GM21576 (cell line): ENCODE data around the gene DEPDC5.

ENCODE experiments used
- ATAC-seq: cut with Tn5 transposase; IDR thresholded peaks from one replicate; pipeline ENCODE4 v1.9.1; 2021; ENCODE audit warnings: mild to moderate bottlenecking, moderate library complexity; ENCODE audit not compliant: unreplicated experiment

Gene DEPDC5

DNA sequence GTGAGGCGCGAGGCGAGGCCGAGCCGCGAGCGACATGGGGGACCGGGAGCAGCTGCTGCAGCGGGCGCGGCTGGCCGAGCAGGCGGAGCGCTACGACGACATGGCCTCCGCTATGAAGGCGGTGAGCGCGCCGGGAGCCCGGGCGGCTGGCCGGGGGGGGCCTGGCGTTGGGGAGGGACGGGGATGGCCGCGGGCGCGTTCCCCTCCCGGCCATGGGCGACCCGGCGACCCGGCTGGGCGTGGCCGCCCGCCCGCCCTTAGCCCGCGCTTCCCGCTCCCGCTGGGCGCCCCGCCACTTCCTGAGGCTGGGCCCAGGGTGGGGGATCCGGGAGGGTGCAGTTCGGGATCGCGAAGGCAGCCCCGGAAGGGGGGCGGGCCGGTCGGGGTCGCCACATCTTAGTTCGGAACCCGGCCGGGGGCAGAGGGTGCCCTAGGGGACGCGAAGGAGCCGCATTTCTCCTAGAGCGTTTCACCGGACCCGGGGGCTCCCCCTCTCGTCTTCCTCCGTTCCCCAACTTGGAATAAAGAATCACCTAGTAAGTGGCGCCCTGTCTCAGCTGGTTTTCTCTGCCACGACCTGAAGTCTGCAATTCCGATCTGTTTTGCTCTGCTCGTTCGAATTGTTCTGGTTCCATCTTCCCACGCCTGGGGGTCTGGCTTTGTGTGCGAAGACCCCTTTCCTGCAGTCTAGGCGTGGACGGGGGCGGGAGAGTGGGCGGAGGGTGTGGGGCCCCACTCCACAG is 191.1 kb downstream of the DEPDC5 start:
- peak; percentile 14 for ATAC-seq

DNA sequence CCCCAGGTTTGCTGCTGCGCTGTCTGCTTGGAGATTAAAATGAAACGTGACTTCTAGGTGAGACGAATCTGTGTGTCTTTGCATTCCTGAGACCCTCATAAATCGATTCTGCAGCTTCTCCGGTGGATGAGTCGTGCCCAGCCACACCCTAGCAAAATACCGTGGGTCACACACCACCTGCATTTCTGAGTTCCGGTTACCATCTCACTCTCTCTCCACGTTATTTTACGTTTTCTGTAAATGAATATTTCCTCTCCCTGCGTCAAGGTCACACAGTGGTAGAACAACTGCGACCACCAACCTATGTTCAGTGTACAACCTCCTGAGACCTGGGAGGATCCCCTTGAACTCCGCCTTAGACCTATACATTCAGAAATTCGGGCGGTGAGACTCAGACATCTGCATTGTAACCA is 191.6 kb downstream of the DEPDC5 start:
- no peak for ATAC-seq

DNA sequence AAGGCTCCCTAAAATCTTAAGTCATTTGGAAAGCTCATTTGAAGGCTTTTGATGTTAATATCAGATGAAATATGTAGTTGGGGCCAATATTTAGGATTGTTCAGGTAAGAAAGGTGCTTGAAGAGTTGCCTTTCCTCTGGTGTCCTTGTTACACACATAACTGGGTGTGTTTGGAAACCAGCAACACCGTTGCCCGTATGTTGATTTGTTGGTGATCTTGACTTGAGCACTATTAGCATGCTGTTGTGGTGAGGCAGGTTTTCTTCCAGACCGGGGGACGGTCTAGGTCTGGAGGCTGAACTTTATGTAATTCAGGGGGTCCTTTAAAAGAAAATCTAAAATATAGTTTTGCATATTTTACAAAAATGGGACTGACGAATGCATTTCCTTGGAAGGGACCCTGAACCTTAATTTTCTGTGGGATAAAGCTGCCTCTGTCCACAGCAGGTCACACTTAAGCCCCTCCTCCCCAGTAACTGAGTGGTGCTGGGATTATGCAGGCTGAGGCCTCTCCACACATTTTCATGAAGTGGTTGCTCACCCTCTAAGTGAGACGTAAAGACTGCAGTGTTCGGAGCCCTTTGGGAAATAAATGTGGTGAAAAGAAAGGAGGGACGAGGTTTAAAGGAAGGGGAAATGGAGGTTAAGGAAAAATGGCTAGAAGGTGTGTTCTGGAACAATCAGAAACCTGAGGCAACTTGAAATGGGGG is 192.3 kb downstream of the DEPDC5 start:
- ATAC-seq, result no peak

DNA sequence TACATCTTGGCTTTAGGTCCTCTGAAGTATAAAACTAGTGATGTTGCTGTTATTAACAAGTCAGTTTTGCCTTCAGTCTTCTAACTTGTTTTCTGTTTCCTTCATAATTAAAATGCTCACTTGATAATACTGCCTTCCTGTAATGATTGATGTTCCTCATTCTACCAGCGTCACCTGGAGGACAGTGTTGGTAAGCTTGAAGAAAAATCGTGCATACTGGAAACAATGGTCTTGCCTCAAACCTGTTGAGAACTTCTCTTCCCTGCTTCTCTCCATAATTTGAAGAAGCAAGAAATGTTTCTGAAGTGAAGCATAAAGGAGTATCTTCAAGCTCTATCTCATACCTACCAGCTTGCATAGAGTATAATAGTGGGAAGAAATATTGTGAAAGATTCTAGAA is 193.5 kb downstream of the DEPDC5 start:
- no peak for ATAC-seq

DNA sequence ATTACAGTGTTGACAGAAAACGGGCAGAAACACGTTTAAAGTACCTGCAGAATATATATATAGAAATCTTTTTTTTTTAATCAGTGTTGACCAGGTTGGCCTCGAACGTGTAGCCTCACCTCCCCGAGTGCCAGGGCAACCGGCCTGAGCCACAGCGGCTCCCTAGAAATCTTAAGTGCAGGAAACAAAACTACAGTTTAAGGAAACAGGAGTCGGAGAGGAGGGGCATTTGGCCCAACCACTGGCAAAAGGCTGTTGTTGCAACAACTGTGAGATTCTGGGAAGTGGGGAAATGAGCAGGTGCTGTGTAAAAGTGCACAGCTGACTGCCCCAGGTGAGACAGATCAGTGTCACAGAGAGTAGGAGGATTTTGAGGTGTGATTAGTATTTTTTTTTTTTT is 194.2 kb downstream of the DEPDC5 start:
- no peak for ATAC-seq

DNA sequence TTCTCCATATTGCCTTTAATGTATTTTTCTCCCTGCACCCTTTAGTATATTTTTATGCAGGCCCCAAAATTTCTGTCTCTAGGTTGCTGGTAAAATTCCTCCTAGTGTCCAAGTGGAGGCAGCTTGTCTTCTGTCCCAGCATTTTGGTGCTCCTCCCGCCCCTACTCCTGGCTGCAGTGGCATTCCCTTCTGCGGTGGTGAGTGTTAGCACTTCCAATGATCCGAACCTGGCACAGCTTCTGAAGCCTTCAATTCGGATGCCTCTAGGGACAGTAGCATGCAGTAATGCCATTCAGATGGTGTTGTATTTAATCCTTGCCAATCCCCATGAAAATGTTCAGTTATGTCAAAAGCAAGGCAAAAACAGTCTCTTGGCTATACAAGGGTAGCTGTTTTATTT is 196.4 kb downstream of the DEPDC5 start:
- no peak for ATAC-seq

DNA sequence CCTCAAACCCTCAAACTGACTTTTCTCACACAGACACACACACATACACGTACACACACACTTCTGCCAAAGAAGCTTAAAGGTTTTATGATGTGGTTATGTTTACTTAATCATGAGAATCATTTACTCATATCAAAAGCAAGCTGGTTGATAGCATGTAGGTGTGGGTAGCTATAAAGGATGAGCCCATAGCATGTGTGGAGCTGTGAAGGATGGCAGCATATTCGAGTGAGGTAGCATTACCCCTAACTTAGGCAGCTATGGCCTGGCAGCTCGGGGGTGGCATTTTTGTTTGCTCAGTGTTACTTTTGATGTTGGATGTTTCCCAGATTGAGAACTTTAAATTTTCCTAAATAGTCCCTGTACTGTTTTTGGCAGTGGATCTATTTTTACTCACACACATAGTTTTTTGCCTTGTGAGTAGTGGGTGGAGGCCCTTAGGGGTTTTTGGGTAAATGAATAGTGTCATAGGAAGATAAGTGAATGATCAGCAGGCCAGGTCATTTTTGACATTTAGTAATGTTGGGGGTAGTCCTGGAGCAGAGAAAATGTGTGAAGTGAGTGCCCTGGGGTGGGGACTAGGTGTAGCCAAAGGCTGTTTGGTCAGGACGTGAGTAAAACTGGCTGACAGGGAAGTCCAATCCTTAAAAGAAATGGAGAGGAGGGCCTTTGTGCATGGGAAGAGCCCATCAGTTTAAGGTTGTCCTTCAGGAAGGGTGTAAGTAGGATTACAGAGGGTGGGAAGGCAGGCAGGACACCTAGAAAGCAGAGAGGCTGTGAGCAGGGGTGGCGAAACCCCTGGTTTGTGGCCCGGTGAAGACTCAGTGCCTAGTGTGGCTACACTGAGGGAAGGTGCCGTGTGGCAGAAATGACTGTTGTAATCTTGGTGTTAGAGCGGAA is 197.6 kb downstream of the DEPDC5 start:
- no peak for ATAC-seq

DNA sequence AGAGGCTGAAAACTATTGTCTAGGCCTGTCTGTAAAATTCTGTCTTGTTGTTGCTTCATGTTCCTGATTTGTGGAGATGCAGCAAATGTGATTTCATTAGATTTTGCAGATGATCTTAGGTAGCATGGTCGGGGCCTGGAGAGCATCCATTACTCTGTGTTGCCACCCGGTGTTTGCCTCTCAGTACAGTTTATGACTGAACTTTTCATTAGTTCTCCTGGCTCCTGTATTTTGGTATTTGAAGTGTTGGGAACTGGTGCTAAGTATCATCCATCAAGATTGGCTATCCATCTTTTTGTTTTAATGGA is 198.2 kb downstream of the DEPDC5 start:
- no peak for ATAC-seq

DNA sequence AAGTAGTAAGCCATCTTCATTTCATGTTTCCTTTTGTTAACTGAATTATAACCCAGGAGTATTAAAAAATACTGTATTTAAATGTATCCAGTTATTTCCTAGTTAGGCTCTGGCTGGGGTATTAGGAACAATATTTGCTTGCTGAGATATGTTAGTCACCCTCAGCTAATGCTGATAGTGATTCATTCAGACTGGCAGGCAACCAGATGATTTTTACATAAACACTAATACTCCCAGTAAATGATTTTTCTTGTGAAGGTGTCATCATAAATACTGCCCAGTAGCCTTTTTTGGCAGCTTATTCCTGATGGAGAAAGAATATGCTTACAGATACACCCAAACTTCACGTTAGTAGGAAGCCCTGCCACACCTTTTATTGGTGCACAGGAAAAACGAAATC is 198.7 kb downstream of the DEPDC5 start:
- no peak for ATAC-seq

DNA sequence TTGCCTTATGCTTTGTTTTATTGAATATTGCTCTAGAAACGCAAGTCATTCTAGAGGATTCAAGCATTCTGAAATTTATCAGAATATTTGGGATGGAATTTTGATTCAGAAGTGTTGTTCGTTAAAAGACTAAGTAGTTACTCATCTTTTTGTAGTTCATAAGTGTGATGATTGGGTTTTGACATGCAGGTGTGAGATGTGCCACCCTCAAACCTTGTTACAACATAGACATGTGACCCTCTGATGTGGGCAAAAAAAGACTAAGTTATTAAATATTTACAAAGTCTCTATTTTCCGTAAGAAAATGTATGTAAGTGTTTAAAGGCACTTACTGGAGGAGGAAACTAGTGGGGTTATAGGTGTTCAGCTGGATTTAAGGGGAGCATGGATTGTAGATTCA is 199.4 kb downstream of the DEPDC5 start:
- no peak for ATAC-seq

DNA sequence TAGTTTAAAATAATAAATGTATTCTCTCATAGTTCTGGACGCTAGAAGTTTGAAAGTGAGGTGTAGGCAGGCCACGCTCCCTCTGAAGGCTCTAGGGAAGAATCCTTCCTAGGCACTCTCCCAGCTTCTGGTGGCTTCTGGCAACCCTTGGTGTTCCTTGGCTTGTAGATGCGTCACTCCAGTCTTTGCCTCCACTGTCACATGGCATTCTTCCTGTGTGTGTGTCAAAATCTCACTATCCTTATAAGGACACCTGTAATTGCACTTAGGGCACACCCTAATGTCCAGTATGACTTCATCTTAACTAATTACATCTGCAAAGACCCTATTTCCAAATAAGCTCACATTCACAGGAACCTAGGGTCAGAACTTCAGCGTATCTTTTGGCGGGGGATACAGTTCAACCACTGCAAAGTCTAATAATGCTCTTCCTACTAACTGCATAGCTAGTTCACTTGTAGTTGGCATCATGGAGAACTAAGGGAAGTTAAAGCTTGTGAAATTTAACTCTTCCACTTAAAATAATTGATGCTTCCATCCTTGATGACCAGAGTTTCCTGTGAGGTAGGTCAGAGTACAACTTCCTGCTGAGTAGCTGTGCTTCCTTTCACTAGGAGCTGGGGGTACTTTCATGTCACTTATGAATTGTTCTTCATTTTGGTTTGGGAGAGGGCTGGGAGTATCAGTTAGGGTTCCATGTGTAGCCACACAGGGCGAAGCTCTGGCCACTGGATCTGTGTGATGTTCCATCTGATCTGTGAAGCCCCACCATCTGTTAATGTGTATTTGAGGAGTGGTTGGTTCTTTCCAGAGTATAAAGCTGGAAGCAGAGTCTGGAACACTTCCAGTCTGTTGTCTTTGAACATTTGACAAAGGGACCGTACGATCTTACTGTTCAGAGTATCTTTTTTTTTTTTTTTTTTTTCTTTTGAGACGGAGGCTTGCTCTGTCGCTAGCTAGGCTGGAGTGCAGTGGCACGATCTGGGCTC is 201.0 kb downstream of the DEPDC5 start:
- no peak for ATAC-seq

DNA sequence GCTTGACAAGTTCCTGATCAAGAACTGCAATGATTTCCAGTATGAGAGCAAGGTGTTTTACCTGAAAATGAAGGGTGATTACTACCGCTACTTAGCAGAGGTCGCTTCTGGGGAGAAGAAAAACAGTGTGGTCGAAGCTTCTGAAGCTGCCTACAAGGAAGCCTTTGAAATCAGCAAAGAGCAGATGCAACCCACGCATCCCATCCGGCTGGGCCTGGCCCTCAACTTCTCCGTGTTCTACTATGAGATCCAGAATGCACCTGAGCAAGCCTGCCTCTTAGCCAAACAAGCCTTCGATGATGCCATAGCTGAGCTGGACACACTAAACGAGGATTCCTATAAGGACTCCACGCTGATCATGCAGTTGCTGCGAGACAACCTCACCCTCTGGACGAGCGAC is 202.5 kb downstream of the DEPDC5 start:
- ATAC-seq, result no peak
